ENCODE measurements around the gene NECTIN1.
A peak's percentile ranks its signal among the peaks of the same experiment; 100 is the strongest.
"Not testable (repeated sequence)": the region's sequence is repeated elsewhere in the genome, so short reads cannot be mapped to it uniquely, and the experiment has no call there.

Gene NECTIN1

GRCh38 chr11:119599864-119600541 is 129.0 kb downstream of the NECTIN1 start:
- DNase-seq (ENCODE audit: low read depth): peak; percentile 91
- no peak overlapping the region for H3K4me3 ChIP-seq (ENCODE audit: low read length)
- TF ChIP-seq CTCF (IDR thresholded peaks at IDR 0.05; ENCODE audit: insufficient read depth, low read depth, low read length, missing control alignments): no peak

- DNase-seq (ENCODE audit: low read depth); H3K4me3 ChIP-seq (ENCODE audit: low read length): not testable (repeated sequence)
These were observed 133.1 kb downstream of the NECTIN1 start for GRCh38 chr11:119595941-119596340.

- H3K4me3 ChIP-seq (ENCODE audit: low read length): no peak overlapping the region
- no peak for TF ChIP-seq CTCF (IDR thresholded peaks at IDR 0.05; ENCODE audit: insufficient read depth, low read depth, low read length, missing control alignments)
- DNase-seq (ENCODE audit: low read depth): peak; percentile 33
These were observed 134.3 kb downstream of the NECTIN1 start for GRCh38 chr11:119594639-119595249.

GRCh38 chr11:119593346-119593745 is 135.7 kb downstream of the NECTIN1 start:
- no peak for TF ChIP-seq CTCF (IDR thresholded peaks at IDR 0.05; ENCODE audit: insufficient read depth, low read depth, low read length, missing control alignments)
- DNase-seq (ENCODE audit: low read depth): peak; percentile 52
- no peak overlapping the region for H3K4me3 ChIP-seq (ENCODE audit: low read length)

- H3K4me3 ChIP-seq (ENCODE audit: low read length): no peak overlapping the region
- no peak for DNase-seq (ENCODE audit: low read depth)
- TF ChIP-seq CTCF (IDR thresholded peaks at IDR 0.05; ENCODE audit: insufficient read depth, low read depth, low read length, missing control alignments): no peak
These were observed 136.4 kb downstream of the NECTIN1 start for GRCh38 chr11:119592642-119593041.

GRCh38 chr11:119591836-119592310 is 137.1 kb downstream of the NECTIN1 start:
- peak; percentile 62 for DNase-seq (ENCODE audit: low read depth)
- H3K4me3 ChIP-seq (ENCODE audit: low read length): no peak overlapping the region
- TF ChIP-seq CTCF (IDR thresholded peaks at IDR 0.05; ENCODE audit: insufficient read depth, low read depth, low read length, missing control alignments): no peak

- peak; percentile 97 for DNase-seq (ENCODE audit: low read depth)
- H3K4me3 ChIP-seq (ENCODE audit: low read length): no peak overlapping the region
- TF ChIP-seq CTCF (IDR thresholded peaks at IDR 0.05; ENCODE audit: insufficient read depth, low read depth, low read length, missing control alignments): no peak
These were observed 138.2 kb downstream of the NECTIN1 start for GRCh38 chr11:119590651-119591351.

Measured in epithelial cell of esophagus (primary cell).